HepG2 (cell line): ENCODE results near the gene MYLK. TPM values are rescaled to one million over a fixed set of nuclear protein-coding genes. Genes with fewer than 3 reads are reported as not detected.

Source experiments
- ATAC-seq: fragments of 200-7000 bp; cut with Tn5 transposase; 3 replicates; pipeline ENCODE4 v1.9.1; 2020; ENCODE audit warnings: mild to moderate bottlenecking, moderate library complexity
- BruUV-seq: library from RNA; stranded (reverse); fragments of 400-500 nt; replicated peaks from 2 replicates; lab custom pipeline; 2021; lab: Mats Ljungman, UMichigan
- CTCF ChIA-PET: fragments of 300-600 bp; formaldehyde crosslinking; extraction: SDS; loops from one replicate; lab custom pipeline; 2021; ENCODE audit warnings: low total read pairs, inconsistent platforms, low intra/inter-chr PET ratio; lab: Yijun Ruan, JAX
- POLR2A ChIA-PET: fragments of 350-600 bp; sonication (Branson Sonifier 250); formaldehyde crosslinking; loops from one replicate; lab custom pipeline; 2020; ENCODE audit warnings: antibody characterized with exemption, inconsistent platforms; lab: Yijun Ruan, JAX
- DNase-seq: peaks from one replicate; pipeline ENCODE4 v3.0.0-alpha.2; 2015; ENCODE audit warnings: low spot score
- FAIRE-seq: peaks from 3 replicates; lab custom pipeline; 2011; peaks lifted over from hg19 to GRCh38; lab: Jason Lieb, UNC
- H2AFZ ChIP-seq: one replicate; pipeline ENCODE4 v1.6.1; 2011; ENCODE audit warnings: low read length, inconsistent platforms
- H3K27ac ChIP-seq: fragments of 300-600 bp; 3 replicates; pipeline ENCODE4 v1.8.0; 2011; ENCODE audit warnings: mixed run types, mild to moderate bottlenecking, mixed read lengths, low read length, inconsistent platforms; ENCODE audit not compliant: insufficient read depth; ENCODE audit errors: extremely low read length
- H3K27me3 ChIP-seq, 2 experiments: fragments of 200-600 bp in 1 of 2; 2 replicates in 1 of 2; 3 replicates in 1 of 2; pipeline versions ENCODE4 v1.6.0 to v1.8.0; 2011; ENCODE audit warnings: low read length in 2 of 2, mild to moderate bottlenecking in 2 of 2, moderate library complexity in 2 of 2, inconsistent platforms in 1 of 2; ENCODE audit not compliant: insufficient read depth in 2 of 2, control insufficient read depth in 1 of 2
- H3K36me3 ChIP-seq, 2 experiments: fragments of 200-600 bp in 1 of 2; replicated peaks in 1 of 2; 2 replicates in 1 of 2; 3 replicates in 1 of 2; pipeline versions ENCODE4 v1.5.1 to v1.8.0; 2011; ENCODE audit warnings: low read length in 2 of 2, inconsistent platforms in 1 of 2; ENCODE audit not compliant: insufficient read depth in 2 of 2, control insufficient read depth in 1 of 2
- H3K4me1 ChIP-seq: 2 replicates; pipeline ENCODE4 v1.5.1; 2012; ENCODE audit warnings: low read length, inconsistent platforms; ENCODE audit not compliant: insufficient read depth
- H3K4me2 ChIP-seq: 2 replicates; pipeline ENCODE4 v1.6.0; 2011; ENCODE audit warnings: low read depth, low read length, inconsistent platforms
- H3K4me3 ChIP-seq, 3 experiments: fragments of 200-600 bp in 1 of 3; sonication (generic), shearing (Covaris generic) in 1 of 3; replicated peaks in 1 of 3; 2 replicates each; pipeline ENCODE4 v1.5.1; 2011 to 2016; ENCODE audit warnings: low read length in 3 of 3, inconsistent platforms in 2 of 3, low read depth in 2 of 3, mild to moderate bottlenecking in 2 of 3, control low read depth in 1 of 3, mixed read lengths in 1 of 3; ENCODE audit not compliant: insufficient read depth in 1 of 3
- H3K79me2 ChIP-seq: one replicate; pipeline ENCODE4 v1.6.1; 2011; ENCODE audit warnings: low read length, inconsistent platforms; ENCODE audit not compliant: insufficient read depth
- H3K9ac ChIP-seq: 2 replicates; pipeline ENCODE4 v1.6.0; 2011; ENCODE audit warnings: mild to moderate bottlenecking, low read depth, low read length, inconsistent platforms; ENCODE audit not compliant: insufficient read depth
- H3K9me3 ChIP-seq: 2 replicates; pipeline ENCODE4 v1.5.1; 2012; ENCODE audit warnings: mild to moderate bottlenecking, low read length
- H4K20me1 ChIP-seq: 2 replicates; pipeline ENCODE4 v1.6.0; 2011; ENCODE audit warnings: inconsistent platforms, mild to moderate bottlenecking, low read length, moderate library complexity; ENCODE audit not compliant: insufficient read depth
- AKNA ChIP-seq: sonication (generic); formaldehyde crosslinking; IDR thresholded peaks from 2 replicates; pipeline ENCODE4 v1.4.0; 2020; ENCODE audit warnings: missing genetic modification reagents, borderline replicate concordance
- E2F1 ChIP-seq: sonication (generic); formaldehyde crosslinking; IDR thresholded peaks from 2 replicates; pipeline ENCODE4 v1.5.0; 2020; ENCODE audit warnings: missing genetic modification reagents
- EZH2 ChIP-seq: conservative IDR thresholded peaks from 2 replicates; pipeline ENCODE4 v1.6.1; 2012; ENCODE audit warnings: mild to moderate bottlenecking, low read depth, low read length, moderate library complexity
- FOXP1 ChIP-seq, 2 experiments: fragments of 450-650 bp in 1 of 2; IDR thresholded peaks; 2 replicates each; pipeline ENCODE4 v1.6.1; 2017 to 2018; ENCODE audit warnings: antibody characterized with exemption in 1 of 2
- HINFP ChIP-seq: sonication (generic); formaldehyde crosslinking; IDR thresholded peaks from 2 replicates; pipeline ENCODE4 v1.4.0; 2020; ENCODE audit warnings: low read depth, mild to moderate bottlenecking, missing genetic modification reagents
- MYNN ChIP-seq: sonication (generic); formaldehyde crosslinking; IDR thresholded peaks from 2 replicates; pipeline ENCODE4 v1.4.0; 2020; ENCODE audit warnings: mild to moderate bottlenecking, low read depth, missing genetic modification reagents
- NONO ChIP-seq, 2 experiments: fragments of 450-650 bp in 1 of 2; sonication (generic) in 1 of 2; formaldehyde crosslinking in 1 of 2; IDR thresholded peaks in 1 of 2; conservative IDR thresholded peaks in 1 of 2; 2 replicates each; pipeline versions ENCODE4 v1.6.1 to v1.8.0; 2017 to 2022; ENCODE audit warnings: mild to moderate bottlenecking in 1 of 2, missing genetic modification reagents in 1 of 2, moderate library complexity in 1 of 2
- NR3C1 ChIP-seq: sonication (generic); formaldehyde crosslinking; IDR thresholded peaks from 2 replicates; pipeline ENCODE4 v1.4.0; 2020; ENCODE audit warnings: missing genetic modification reagents
- RELA ChIP-seq: sonication (generic); formaldehyde crosslinking; IDR thresholded peaks from 2 replicates; pipeline ENCODE4 v1.4.0; 2020; ENCODE audit warnings: missing genetic modification reagents
- RNF219 ChIP-seq: sonication (generic); formaldehyde crosslinking; IDR thresholded peaks from 2 replicates; pipeline ENCODE4 v1.5.0; 2020; ENCODE audit warnings: mild to moderate bottlenecking, missing genetic modification reagents
- SP2 ChIP-seq: sonication (generic); formaldehyde crosslinking; IDR thresholded peaks from 2 replicates; pipeline ENCODE4 v1.5.1; 2020; ENCODE audit warnings: mild to moderate bottlenecking, missing genetic modification reagents
- ZFY ChIP-seq: sonication (generic); formaldehyde crosslinking; IDR thresholded peaks from 2 replicates; pipeline ENCODE4 v1.4.0; 2020; ENCODE audit warnings: missing genetic modification reagents
- ZNF17 ChIP-seq: sonication (generic); formaldehyde crosslinking; IDR thresholded peaks from 2 replicates; pipeline ENCODE4 v1.5.0; 2020; ENCODE audit warnings: mild to moderate bottlenecking, missing genetic modification reagents
- ZNF781 ChIP-seq: sonication (generic); formaldehyde crosslinking; IDR thresholded peaks from 2 replicates; pipeline ENCODE4 v1.5.1; 2020; ENCODE audit warnings: borderline replicate concordance, mild to moderate bottlenecking, missing genetic modification reagents; ENCODE audit errors: not compliant biosample characterization
- WGBS: methylation state at CpG from one replicate; pipeline ENCODE4 v1.1.6; 2017; ENCODE audit warnings: low lambda C conversion rate; 5-methylcytosine and 5-hydroxymethylcytosine counted together
- in situ Hi-C: cut with HindIII; loops from 2 replicates; pipeline ENCODE4 v1.10.0; 2017; ENCODE audit warnings: low pct_unique_long_range_greater_than_20kb; ENCODE audit not compliant: extremely low pct_ligation_motif_present
- intact Hi-C: fragments of 100-400 bp; cut with micrococcal nuclease; formaldehyde crosslinking; loops from one replicate; pipeline ENCODE4 v1.10.0; 2022; ENCODE audit not compliant: unreplicated experiment
- polyA plus RNA-seq, 8 experiments: library from polyadenylated mRNA; depleted of rRNA in 3 of 8; stranded (reverse) in 7 of 8; unstranded in 1 of 8; fragments of >200 nt; fragmentation: Illumina TruSeq in 4 of 8; extraction: Trizol in 4 of 8; gene quantifications; 2 replicates each; pipeline versions ENCODE4 v1.2.1 to v1.2.3, GENCODE V29; 2011 to 2016; ENCODE audit warnings: low read depth in 4 of 8, missing spikeins in 1 of 8, mixed read lengths in 1 of 8; ENCODE audit not compliant: insufficient read depth in 1 of 8
- total RNA-seq, 5 experiments: library from RNA; depleted of rRNA; stranded (reverse); fragments of >200 nt; fragmentation: Illumina TruSeq; extraction: Trizol; gene quantifications; 2 replicates each; pipeline ENCODE4 v1.2.3, GENCODE V29; 2016; ENCODE audit warnings: low read depth in 1 of 5

Gene MYLK
- total and polyA plus RNA-seq, 2 of the 13 experiments (the other 11 are each of a cell fraction or from before 2014, with no cell fraction given), result 10.6 to 34.9 TPM

GRCh38 chr3:123755501-123755900 lies 128.6 kb downstream of the MYLK start:
- Histone ChIP-seq H3K4me3 (peak overlapping the region in 1 of 3 experiments; percentile 51; a peak in 2 of 6 replicates), H3K4me1 (peaks cover 98% of the 10 kb centered on the region), H3K9me3 (no peaks in the 10 kb centered on the region), H4K20me1 (no peaks in the 10 kb centered on the region), H3K4me2 (peak overlapping the region; percentile 77), H3K36me3 (peaks cover 2 to 9% of the 10 kb centered on the region in 2 experiments; a peak in 2 of 5 replicates), H3K79me2 (peaks cover 19% of the 10 kb centered on the region), H3K9ac (peak overlapping the region; percentile 63), H2AFZ (no peak overlapping the region), H3K27me3 (no peaks in the 10 kb centered on the region), H3K27ac (peak overlapping the region; percentile 90)
- ATAC-seq, result peak; percentile 4
- intact Hi-C loops, result loop anchor here (1.0 to 10.0 kb wide), 3 partner anchors 27 to 209 kb away; partner anchors contain the start of gene CCDC14
- ChIA-PET CTCF (no interaction called here), POLR2A (interaction anchor here (1.0 to 2.0 kb wide), 12 partner anchors 10 to 63 kb away, joined by 3 to 27 read pairs (median 5); no protein-coding TSS in a partner anchor)
- peak; percentile 20 for DNase-seq
- FAIRE-seq, result no peak
- TSS peak; percentile 83 for BruUV-seq
- in situ Hi-C loops, result loop anchor here (5.0 kb wide), 1 partner anchor 47 kb away; no protein-coding TSS in a partner anchor
- 44% methylated on average over 2 of the region's 2 CpGs for WGBS
- TF ChIP-seq AKNA (CRISPR knock-in tag), result 0 out of 2 replicates have a peak, but pooled peaks have one; percentile 44
- TF ChIP-seq EZH2, result no peak
- no peak for TF ChIP-seq SP2 (CRISPR knock-in tag)
- TF ChIP-seq E2F1 (CRISPR knock-in tag), result peak; percentile 14; the same call in 1 of the 2 replicates
- no peak for TF ChIP-seq RNF219
- TF ChIP-seq NONO (IDR thresholded peaks at IDR 0.05), result no peak
- 0 out of 2 replicates have a peak, but pooled peaks have one; percentile 9 for TF ChIP-seq NONO (CRISPR knock-in tag; conservative IDR thresholded peaks at IDR 0.05)
- TF ChIP-seq FOXP1 (IDR thresholded peaks at IDR 0.05), result no peak
- no peak for TF ChIP-seq FOXP1 (CRISPR knock-in tag; IDR thresholded peaks at IDR 0.05)
- TF ChIP-seq HINFP (CRISPR knock-in tag), result no peak
- TF ChIP-seq ZNF781 (CRISPR knock-in tag), result no peak
- TF ChIP-seq MYNN, result no peak
- no peak for TF ChIP-seq ZNF17 (CRISPR knock-in tag)
- 0 out of 2 replicates have a peak, but pooled peaks have one; percentile 27 for TF ChIP-seq ZFY
- no peak for TF ChIP-seq NR3C1 (CRISPR knock-in tag)
- TF ChIP-seq RELA (CRISPR knock-in tag), result no peak
